ENCODE results near the gene GATA6.

The GATA6 gene

DNA sequence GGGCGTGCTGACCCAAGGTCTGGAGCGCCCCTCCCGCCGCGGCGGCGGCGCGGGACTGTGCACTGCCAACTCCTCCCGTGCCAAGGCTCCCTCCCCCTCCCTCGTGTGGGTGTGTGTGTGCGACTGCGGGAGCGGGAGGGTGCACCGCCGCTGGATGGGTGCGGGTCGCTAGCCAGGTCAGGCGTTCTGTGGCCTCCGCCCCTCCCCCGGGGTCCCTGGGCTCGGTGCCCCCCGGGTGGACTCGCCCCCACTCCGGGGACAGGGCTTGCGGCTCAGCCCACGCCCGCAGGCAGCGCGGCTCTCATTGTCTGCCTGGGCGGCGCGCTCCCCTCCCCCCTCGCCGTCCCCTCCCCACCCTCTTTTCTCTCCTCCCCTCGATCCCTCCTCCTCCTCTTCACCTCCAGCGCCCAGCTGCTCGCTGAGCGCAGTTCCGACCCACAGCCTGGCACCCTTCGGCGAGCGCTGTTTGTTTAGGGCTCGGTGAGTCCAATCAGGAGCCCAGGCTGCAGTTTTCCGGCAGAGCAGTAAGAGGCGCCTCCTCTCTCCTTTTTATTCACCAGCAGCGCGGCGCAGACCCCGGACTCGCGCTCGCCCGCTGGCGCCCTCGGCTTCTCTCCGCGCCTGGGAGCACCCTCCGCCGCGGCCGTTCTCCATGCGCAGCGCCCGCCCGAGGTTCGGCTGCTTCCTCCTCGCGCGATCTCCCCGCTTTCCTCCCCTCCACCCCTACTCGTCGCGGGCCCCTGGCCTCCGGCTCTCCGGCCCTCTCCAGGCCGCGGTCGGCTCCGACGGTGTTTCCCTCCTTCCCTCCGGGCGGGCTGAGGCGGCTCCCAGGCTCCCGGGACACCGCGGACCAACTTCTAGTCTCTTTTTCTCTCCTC is at the start of gene GATA6:
Gene GATA6, plus strand, starts transcription at position 579 of the 878 bp plus-strand sequence. CDS start 1,556 bp downstream, outside the sequence.
- DNase-seq, result peak; percentile 14
- Mint-ChIP-seq H3K4me1 (peaks cover 23 to 30% of the 10 kb centered on the region in 2 donors), H3K27me3 (peaks cover 69 to 82% of the 10 kb centered on the region in 2 donors), H3K9me3 (no peaks in the 10 kb centered on the region), H3K27ac (peak within 1 kb of the TSS; percentile 92), H3K36me3 (peaks cover 2 to 3% of the 10 kb centered on the region in 2 donors), H3K4me3 (peak within 1 kb of the TSS; percentile 88 to 89)
- peak; percentile 60 to 65 for ATAC-seq (replicated peaks)

DNA sequence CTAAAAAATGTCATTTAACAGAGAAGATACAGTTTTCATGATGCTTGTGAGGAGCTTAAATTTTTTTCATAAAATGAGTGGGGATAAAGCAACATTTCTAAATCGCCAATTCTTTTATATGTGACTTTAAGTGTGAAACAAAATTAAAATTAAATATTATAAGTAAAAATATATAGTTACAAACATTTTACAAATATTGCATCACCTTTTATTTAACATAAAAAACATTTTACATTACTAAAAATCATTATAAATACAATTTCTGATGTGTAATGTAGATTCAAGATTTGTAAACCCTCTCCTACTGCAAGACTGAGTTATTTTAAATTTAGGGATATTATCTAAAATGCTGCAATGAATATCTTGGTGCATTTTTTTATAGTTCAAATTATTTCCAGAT is 44.4 kb upstream of the GATA6 start:
- ATAC-seq (replicated peaks), result no peak
- H3K4me1 Mint-ChIP-seq, result no peaks in the 10 kb centered on the region
- no peak overlapping the region for H3K4me3 Mint-ChIP-seq
- DNase-seq, result no peak
- H3K9me3 Mint-ChIP-seq, result peaks cover 0 to 5% of the 10 kb centered on the region in 2 donors
- no peaks in the 10 kb centered on the region for H3K36me3 Mint-ChIP-seq
- peaks cover 0 to 3% of the 10 kb centered on the region in 2 donors for H3K27me3 Mint-ChIP-seq
- no peak overlapping the region for H3K27ac Mint-ChIP-seq

DNA sequence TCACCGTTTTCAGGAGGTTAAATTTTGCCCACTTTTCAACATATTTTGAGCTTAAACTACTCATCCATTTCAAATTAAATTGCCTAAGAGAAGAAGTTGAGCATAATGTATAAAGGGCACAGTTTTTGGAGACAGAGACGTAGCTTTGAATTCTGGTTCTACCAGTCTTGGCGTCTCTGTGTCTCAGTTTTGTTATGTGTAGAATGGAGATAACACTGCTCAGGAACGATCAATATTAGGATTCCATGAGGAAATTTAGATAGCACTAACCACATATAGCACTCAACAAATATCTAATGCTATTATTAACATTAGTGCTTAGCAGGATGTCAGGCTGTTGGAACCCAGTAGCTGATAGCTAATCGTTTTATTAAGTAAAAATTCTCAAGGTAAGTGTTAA is 40.4 kb upstream of the GATA6 start:
- Mint-ChIP-seq H3K9me3 (peaks cover 0 to 4% of the 10 kb centered on the region in 2 donors), H3K27ac (no peak overlapping the region), H3K4me3 (no peak overlapping the region)

DNA sequence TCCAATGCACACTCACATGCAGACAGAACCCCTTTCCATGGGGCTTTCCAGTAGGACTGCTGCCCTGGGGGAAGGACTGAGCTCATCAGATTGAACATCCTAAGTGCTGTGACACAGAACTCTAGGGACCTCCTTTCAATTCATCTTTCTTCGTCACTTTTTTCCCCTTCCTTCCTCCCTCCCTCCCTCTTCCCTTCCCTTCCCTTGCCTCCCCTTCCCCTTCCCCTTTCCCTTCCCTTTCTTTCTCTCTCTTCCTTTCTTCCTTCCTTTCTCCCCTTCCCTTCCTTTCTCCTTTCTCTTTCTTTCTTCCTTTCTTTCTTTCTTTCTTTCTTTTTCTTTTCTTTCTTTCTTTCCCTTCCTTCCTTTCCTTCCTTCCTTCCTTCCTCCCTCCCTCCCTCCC is 39.6 kb upstream of the GATA6 start:
- no peaks in the 10 kb centered on the region for H3K4me1 Mint-ChIP-seq
- peaks cover 0 to 1% of the 10 kb centered on the region in 2 donors for H3K9me3 Mint-ChIP-seq
- ATAC-seq (replicated peaks), result no peak
- DNase-seq, result no peak
- no peak overlapping the region for H3K27ac Mint-ChIP-seq
- no peaks in the 10 kb centered on the region for H3K36me3 Mint-ChIP-seq
- H3K27me3 Mint-ChIP-seq, result peaks cover 0 to 4% of the 10 kb centered on the region in 2 donors
- H3K4me3 Mint-ChIP-seq, result no peak overlapping the region

More for the DNA sequence above, 40.4 kb upstream of the GATA6 start:
- ATAC-seq (replicated peaks) (no peak), DNase-seq (no peak)
- peaks cover under 1 to 4% of the 10 kb centered on the region in 2 donors for H3K27me3 Mint-ChIP-seq
- no peaks in the 10 kb centered on the region for H3K36me3 Mint-ChIP-seq
- no peaks in the 10 kb centered on the region for H3K4me1 Mint-ChIP-seq

DNA sequence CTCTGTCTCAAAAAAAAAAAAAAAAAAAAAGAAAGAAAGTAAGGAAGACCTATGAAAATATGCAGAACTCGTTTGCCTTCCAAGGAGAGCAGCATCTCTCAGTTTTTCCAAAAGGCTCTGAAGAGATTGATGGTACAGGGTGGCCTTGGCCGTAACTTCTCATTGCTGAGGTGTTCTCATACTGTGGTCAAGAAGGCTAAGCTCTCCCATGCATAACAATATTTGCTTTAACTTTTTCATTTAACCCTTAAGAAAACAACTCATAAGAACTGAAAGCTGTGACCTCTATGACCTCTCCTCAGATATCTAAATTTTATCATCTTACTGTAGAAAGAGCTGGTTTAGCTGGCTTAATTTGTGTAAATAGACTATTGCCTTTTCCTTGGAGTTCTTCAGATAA is 37.1 kb upstream of the GATA6 start:
- Mint-ChIP-seq H3K4me3 (no peak overlapping the region), H3K27me3 (peaks cover 0 to 4% of the 10 kb centered on the region in 2 donors), H3K9me3 (peaks cover 3% of the 10 kb centered on the region in 2 donors), H3K4me1 (no peaks in the 10 kb centered on the region), H3K36me3 (no peaks in the 10 kb centered on the region), H3K27ac (no peak overlapping the region)
- no peak for ATAC-seq (replicated peaks)
- DNase-seq, result no peak

DNA sequence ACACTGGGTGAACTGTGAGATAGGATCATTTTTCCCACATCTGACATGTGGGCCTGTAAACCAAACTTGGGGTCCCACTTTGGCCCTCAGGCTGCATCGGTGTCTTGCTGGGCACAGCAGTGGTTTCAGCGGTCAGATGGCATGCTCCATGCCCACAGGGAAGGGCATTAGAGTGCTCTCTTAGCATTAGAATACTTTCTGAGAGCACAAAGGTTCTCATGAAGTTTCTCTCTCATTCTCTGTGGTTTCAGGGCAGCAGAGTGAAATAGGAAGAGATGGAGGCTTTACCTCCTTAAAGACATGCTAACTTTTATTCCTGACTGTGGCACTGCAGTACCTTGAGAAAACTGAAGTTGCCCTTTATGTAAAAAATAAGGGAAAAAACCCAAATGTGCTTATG is 36.6 kb upstream of the GATA6 start:
- no peak for ATAC-seq (replicated peaks)
- Mint-ChIP-seq H3K36me3 (no peaks in the 10 kb centered on the region), H3K27ac (no peak overlapping the region), H3K4me3 (no peak overlapping the region), H3K4me1 (no peaks in the 10 kb centered on the region), H3K27me3 (peaks cover 0 to 4% of the 10 kb centered on the region in 2 donors), H3K9me3 (peaks cover 3% of the 10 kb centered on the region in 2 donors)
- no peak for DNase-seq

DNA sequence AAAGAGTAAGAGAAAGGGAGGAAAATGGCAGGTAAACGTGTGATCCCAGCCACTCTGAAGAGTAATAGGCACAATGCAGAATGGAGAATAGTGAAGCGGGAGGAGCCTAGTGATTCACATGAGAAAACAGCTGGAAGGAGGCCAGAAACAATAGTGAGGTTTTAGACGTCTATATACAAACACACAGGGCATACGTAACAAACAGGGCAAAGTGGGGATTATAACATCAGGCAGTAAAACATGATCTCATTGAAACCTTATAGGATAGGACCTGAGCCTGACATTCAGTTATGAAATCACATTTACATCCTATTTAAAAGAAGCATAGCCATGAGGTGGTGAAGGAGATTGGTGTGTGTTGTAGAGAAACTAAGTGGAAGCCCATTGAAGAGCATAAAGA is 33.0 kb upstream of the GATA6 start:
- Mint-ChIP-seq H3K4me1 (no peaks in the 10 kb centered on the region), H3K36me3 (no peaks in the 10 kb centered on the region), H3K9me3 (peaks cover 4 to 8% of the 10 kb centered on the region in 2 donors), H3K27ac (no peak overlapping the region), H3K4me3 (no peak overlapping the region), H3K27me3 (no peaks in the 10 kb centered on the region)
- DNase-seq, result no peak
- ATAC-seq (replicated peaks), result no peak

DNA sequence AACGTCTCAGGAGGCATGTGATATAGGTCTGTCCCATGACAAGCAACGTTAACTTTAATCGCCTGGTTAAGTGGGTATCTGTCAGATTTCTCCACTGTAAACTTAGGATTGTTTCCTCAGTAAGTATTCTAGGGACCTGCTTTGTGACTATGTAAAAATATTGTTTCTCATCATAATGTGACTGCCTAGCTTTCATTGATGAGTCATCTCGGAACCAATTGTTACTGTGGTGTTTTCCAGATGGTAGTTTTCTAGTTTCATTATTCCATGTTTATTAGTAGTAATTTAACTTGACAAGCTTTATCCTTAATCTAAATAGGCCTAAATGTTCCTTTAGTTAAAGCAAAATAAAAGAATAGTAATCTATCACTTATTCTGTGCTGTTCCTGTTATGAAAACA is 28.2 kb upstream of the GATA6 start:
- H3K4me1 Mint-ChIP-seq, result no peaks in the 10 kb centered on the region
- no peaks in the 10 kb centered on the region for H3K36me3 Mint-ChIP-seq

DNA sequence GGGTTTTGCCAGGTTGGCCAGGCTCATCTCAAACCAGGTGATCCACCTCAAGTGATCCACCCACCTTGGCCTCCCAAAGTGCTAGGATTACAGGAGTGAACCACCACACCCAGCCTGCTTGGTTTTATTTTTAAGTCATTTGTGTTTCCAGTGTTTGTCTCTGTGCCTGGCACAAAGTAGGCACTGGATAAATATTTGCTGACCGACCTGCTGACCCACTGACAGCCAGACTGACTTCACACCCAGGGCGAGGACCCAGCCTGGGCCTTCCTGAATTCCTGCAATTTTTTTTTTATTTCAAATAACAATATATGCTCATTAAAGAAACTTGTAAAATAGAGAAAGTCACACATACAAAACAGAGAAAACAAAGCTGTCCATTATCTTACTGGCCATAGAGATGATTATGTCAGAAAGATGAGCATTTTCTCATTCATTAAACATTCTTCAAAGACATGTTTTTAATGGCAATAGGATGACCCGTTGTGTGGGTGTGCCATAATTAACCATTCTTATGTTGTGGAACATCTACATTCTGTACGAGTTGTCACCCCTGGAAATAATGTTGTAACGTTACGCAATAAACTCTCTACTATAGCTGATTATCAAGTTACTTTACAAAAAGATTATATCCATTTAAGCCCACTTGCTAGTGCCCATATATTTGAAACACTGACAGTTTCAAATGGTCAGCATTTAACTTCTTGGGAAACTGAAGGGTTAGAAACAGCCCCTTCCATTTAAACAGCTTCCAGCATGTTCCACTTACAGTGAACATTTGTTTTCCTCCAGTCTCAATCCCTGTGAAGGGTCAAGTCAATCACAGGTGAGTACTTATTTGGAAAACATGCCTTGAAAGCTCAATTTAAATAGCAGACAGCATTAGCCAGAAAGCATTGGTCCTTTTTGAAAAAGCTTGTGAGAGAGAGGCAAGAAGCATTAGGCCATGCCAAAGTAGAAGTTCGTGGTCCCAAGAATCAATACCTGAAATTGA is 25.7 kb upstream of the GATA6 start:
- ATAC-seq (replicated peaks), result no peak
- H3K4me1 Mint-ChIP-seq, result no peaks in the 10 kb centered on the region
- peaks cover 4 to 7% of the 10 kb centered on the region in 2 donors for H3K9me3 Mint-ChIP-seq
- no peak overlapping the region for H3K4me3 Mint-ChIP-seq
- DNase-seq, result no peak
- H3K27ac Mint-ChIP-seq, result no peak overlapping the region
- no peaks in the 10 kb centered on the region for H3K36me3 Mint-ChIP-seq
- peaks cover 0 to 6% of the 10 kb centered on the region in 2 donors for H3K27me3 Mint-ChIP-seq

More for the DNA sequence above, 28.2 kb upstream of the GATA6 start:
- DNase-seq (no peak), ATAC-seq (replicated peaks) (no peak)
- Mint-ChIP-seq H3K27me3 (no peaks in the 10 kb centered on the region), H3K9me3 (peaks cover 4 to 7% of the 10 kb centered on the region in 2 donors), H3K27ac (no peak overlapping the region), H3K4me3 (no peak overlapping the region)

DNA sequence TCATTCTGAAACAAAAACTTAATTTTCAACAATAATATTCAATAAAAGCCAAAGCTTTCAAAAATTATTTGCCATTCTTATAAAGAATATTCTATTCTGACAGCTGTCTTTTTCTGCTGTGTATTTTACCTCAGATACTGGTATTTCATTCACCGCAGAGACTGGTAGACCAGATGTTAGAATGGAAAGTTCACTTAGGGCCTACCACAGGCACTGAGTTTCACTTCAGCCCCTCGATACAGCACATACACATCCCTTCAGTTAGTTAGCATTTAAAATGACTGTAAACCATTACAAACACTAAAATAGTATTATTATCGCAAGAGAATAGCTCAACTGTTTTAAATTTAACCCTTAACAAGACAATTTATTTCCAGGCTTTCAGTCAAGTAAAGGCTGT is 24.2 kb upstream of the GATA6 start:
- Mint-ChIP-seq H3K27ac (no peak overlapping the region), H3K9me3 (peaks cover 4 to 7% of the 10 kb centered on the region in 2 donors), H3K36me3 (no peaks in the 10 kb centered on the region), H3K27me3 (peaks cover 3 to 12% of the 10 kb centered on the region in 2 donors), H3K4me1 (no peaks in the 10 kb centered on the region), H3K4me3 (no peak overlapping the region)
- no peak for DNase-seq
- ATAC-seq (replicated peaks), result no peak

DNA sequence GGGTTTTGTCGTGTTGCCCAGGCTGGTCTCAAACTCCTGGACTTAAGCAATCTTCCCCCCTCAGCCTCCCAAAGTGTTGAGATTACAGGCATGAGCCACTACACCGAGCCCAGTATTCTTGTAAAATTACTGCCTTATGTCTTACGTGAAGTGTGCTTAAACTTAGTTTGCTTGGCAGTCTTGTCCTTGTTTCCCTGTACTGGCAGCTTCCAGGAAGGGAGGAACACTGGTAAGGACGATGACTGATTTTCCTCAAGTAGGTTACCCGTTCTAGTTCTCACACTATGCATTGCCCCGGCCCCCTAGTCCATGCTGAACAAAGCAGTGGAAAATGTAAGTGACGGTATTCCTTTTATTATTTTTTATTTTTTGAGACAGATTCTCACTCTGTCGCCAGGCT is 19.7 kb upstream of the GATA6 start:
- no peaks in the 10 kb centered on the region for H3K4me1 Mint-ChIP-seq
- peaks cover 3 to 15% of the 10 kb centered on the region in 2 donors for H3K27me3 Mint-ChIP-seq
- no peak overlapping the region for H3K4me3 Mint-ChIP-seq
- no peak overlapping the region for H3K27ac Mint-ChIP-seq
- DNase-seq (no peak), ATAC-seq (replicated peaks) (no peak)
- peaks cover 4 to 8% of the 10 kb centered on the region in 2 donors for H3K9me3 Mint-ChIP-seq
- no peaks in the 10 kb centered on the region for H3K36me3 Mint-ChIP-seq

DNA sequence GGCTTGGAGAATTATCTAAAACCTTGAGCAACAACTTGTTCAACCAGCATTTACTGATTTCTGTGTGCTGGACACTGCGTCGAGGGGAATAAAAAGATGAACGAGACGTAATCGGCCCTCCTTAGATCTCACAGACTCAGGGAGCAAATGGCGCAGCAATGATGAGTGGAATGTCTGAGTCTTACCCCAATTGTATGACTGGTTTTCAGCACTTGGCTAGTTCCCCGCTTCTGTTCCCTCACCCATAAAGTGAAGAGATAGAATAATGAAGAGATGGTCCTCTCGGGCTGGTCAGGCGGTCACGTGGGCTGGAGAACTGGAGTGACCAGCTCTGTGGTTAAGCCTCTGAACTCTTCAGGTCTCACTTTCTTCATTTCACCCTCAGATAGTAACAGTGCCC is 17.3 kb upstream of the GATA6 start:
- no peak for ATAC-seq (replicated peaks)
- no peak for DNase-seq
- peaks cover 4% of the 10 kb centered on the region in 2 donors for H3K9me3 Mint-ChIP-seq
- no peaks in the 10 kb centered on the region for H3K36me3 Mint-ChIP-seq
- H3K4me1 Mint-ChIP-seq, result no peaks in the 10 kb centered on the region
- peaks cover 3 to 18% of the 10 kb centered on the region in 2 donors for H3K27me3 Mint-ChIP-seq
- H3K27ac Mint-ChIP-seq, result no peak overlapping the region
- no peak overlapping the region for H3K4me3 Mint-ChIP-seq

DNA sequence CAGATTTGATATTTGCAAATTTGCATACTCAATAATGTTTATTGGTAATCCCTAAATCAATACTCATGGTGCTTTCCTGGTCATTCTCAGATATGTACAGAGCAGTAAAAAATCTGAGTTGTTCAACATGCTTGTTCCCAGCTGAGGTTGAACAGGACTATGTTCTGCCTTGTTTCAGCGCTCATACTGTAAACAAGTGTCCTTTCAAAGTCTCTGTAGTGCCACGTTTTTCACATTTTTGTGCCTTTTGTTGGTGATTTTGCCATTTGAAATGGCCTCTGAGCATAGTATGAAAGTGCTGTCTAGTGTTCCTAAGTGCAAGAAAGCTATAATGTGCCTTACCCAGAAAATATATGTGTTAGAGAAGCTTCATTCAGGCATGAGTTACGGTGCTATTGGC is 16.0 kb upstream of the GATA6 start:
- DNase-seq, result no peak
- ATAC-seq (replicated peaks), result no peak
- peaks cover 10 to 12% of the 10 kb centered on the region in 2 donors for H3K27me3 Mint-ChIP-seq
- no peaks in the 10 kb centered on the region for H3K4me1 Mint-ChIP-seq
- peaks cover 0 to 2% of the 10 kb centered on the region in 2 donors for H3K9me3 Mint-ChIP-seq
- no peak overlapping the region for H3K4me3 Mint-ChIP-seq
- H3K27ac Mint-ChIP-seq, result no peak overlapping the region
- H3K36me3 Mint-ChIP-seq, result no peaks in the 10 kb centered on the region

DNA sequence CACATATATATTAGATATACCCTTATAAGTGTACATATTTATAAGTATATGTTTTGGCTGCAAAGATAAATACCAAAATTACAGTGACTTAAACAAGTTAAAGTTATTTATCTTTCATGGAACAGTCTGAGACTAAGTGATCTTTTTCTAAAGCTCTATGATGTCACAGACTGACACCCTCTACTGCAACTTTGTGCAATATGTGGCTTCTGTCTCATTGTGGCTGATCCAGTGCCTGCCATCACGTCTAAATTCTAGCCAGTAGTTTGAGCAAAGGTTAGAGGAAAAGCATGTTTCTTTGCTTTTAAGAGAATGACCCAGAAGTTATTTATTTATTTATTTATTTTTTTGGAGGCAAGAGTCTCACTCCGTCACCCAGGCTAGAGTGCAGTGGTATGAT is 13.8 kb upstream of the GATA6 start:
- DNase-seq (no peak), ATAC-seq (replicated peaks) (no peak)
- Mint-ChIP-seq H3K36me3 (no peaks in the 10 kb centered on the region), H3K4me1 (no peaks in the 10 kb centered on the region), H3K9me3 (peaks cover 0 to 2% of the 10 kb centered on the region in 2 donors), H3K4me3 (no peak overlapping the region), H3K27me3 (peaks cover 6 to 12% of the 10 kb centered on the region in 2 donors), H3K27ac (no peak overlapping the region)

All from stimulated activated naive B cell treated with anti-CD40 and anti-IgM and Interleukin-4, amounts not matched to agents 10 μg/mL and 1 μg/mL and 100 μg/mL, for 72 hours (primary cell).